ENCODE data around the gene RNF138. TPM values are rescaled to one million over a fixed set of nuclear protein-coding genes. Genes with fewer than 3 reads are reported as not detected.

The RNF138 gene
- total and polyA plus RNA-seq, 2 of the 8 experiments (the other 6 are each of a cell fraction or from before 2014, with no cell fraction given): 29.2 to 109 TPM

DNA sequence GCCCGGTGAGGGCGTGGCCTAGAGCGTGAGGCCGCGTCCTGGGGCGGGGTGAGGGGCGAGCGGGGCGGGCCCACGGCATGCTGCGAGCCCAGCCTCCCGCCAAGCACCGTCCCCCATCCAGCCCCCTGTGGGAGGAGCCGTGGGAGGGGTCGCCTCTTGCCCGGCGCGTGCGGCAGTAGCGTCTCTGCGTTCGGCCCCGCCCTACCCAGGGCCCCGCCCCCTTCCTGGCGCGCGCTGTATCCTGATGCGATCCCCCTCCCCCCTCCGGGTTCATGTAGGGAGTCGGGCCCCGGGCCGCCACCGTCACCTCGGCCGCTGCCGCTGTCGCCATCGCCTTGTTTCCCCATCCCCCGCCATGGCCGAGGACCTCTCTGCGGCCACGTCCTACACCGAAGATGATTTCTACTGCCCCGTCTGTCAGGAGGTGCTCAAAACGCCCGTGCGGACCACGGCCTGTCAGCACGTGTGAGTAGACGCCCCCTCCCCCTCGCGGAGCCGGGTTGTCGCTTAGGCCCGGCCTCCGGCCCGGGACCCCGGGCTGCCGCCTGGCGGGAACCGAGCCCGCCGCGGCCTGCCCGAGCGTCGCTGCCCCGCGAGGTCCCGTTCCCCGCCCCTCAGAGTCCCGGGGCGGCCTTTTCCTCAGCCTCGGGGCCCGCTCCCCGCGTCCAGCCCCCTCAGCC is 888 bp downstream of the RNF138 start (continued):
- TF ChIP-seq SP4 (IDR thresholded peaks at IDR 0.05; ENCODE audit: low read length) (no peak; the same call in 1 of the 2 replicates), TAF1 (IDR thresholded peaks at IDR 0.05; ENCODE audit: low read depth, low read length) (no peak; the same call in 1 of the 2 replicates), TCF12 (IDR thresholded peaks at IDR 0.05; ENCODE audit: low read depth, low read length) (no peak), SP2 (IDR thresholded peaks at IDR 0.05; ENCODE audit: low read length) (no peak), BACH1 (IDR thresholded peaks at IDR 0.05; ENCODE audit: low read length) (no peak), SIN3A (conservative IDR thresholded peaks at IDR 0.05 in 1 of 2, IDR thresholded peaks at IDR 0.05 in 1 of 2; ENCODE audit: low read depth in 1 of 2, low read length in 2 of 2) (peak; percentile 81 to 89; a peak in 3 of 4 replicates), KDM5A (IDR thresholded peaks at IDR 0.05; ENCODE audit: low read length) (no peak), BRCA1 (IDR thresholded peaks at IDR 0.05; ENCODE audit: low read depth, low read length) (no peak), BCL11A (IDR thresholded peaks at IDR 0.05; ENCODE audit: low read depth in 2 of 2, low read length in 2 of 2) (no peak), RBBP5 (IDR thresholded peaks at IDR 0.05; ENCODE audit: borderline replicate concordance, low read depth, low read length) (0 out of 2 replicates have a peak, but pooled peaks have one; percentile 62), GABPA (IDR thresholded peaks at IDR 0.05; ENCODE audit: borderline replicate concordance, insufficient read depth, low read length) (no peak), TAF7 (optimal IDR thresholded peaks at IDR 0.05; ENCODE audit: borderline replicate concordance, low read depth, low read length) (no peak), EZH2 (IDR thresholded peaks at IDR 0.05; ENCODE audit: low read depth, low read length, severe bottlenecking) (no peak), FOSL1 (IDR thresholded peaks at IDR 0.05; ENCODE audit: insufficient read depth, low read depth, low read length) (0 out of 2 replicates have a peak, but pooled peaks have one; percentile 54), CHD1 (IDR thresholded peaks at IDR 0.05; ENCODE audit: low read depth, low read length) (no peak), TBP (IDR thresholded peaks at IDR 0.05; ENCODE audit: low read depth, low read length) (peak; percentile 72), CREB1 (IDR thresholded peaks at IDR 0.05) (peak; percentile 53; the same call in 1 of the 2 replicates), POLR2AphosphoS5 (IDR thresholded peaks at IDR 0.05; ENCODE audit: low read depth, low read length) (peak; percentile 81), KDM4A (IDR thresholded peaks at IDR 0.05; ENCODE audit: low read depth, low read length, severe bottlenecking) (peak; percentile 49), CEBPB (IDR thresholded peaks at IDR 0.05; ENCODE audit: low read depth, low read length) (no peak), CTBP2 (IDR thresholded peaks at IDR 0.05; ENCODE audit: borderline replicate concordance, insufficient read depth, insufficient read length, low read length) (peak; percentile 37), HDAC6 (IDR thresholded peaks at IDR 0.05; ENCODE audit: low read depth, low read length) (no peak), SAP30 (IDR thresholded peaks at IDR 0.05; ENCODE audit: insufficient read depth, insufficient replicate concordance, low read length) (peak; percentile 8), HDAC2 (IDR thresholded peaks at IDR 0.05; ENCODE audit: borderline replicate concordance in 1 of 2, low read depth in 2 of 2, low read length in 2 of 2) (peak in 1 of 2 experiments; percentile 84; a peak in 1 of 4 replicates)
- TF ChIP-seq, protein P1, sequence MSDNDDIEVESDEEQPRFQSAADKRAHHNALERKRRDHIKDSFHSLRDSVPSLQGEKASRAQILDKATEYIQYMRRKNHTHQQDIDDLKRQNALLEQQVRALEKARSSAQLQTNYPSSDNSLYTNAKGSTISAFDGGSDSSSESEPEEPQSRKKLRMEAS (IDR thresholded peaks at IDR 0.05): peak; percentile 87
